ENCODE measurements around the gene CYSTM1.

- TF ChIP-seq CTCF (IDR thresholded peaks at IDR 0.05 in 8 of 11, conservative IDR thresholded peaks at IDR 0.05 in 3 of 11) (no peak), POLR2A (IDR thresholded peaks at IDR 0.05) (no peak), POLR2AphosphoS5 (IDR thresholded peaks at IDR 0.05) (no peak)
Measured at GRCh38 chr5:140215276-140215675, 40.3 kb downstream of the CYSTM1 start.
